HG02763 (cell line): ENCODE data around the gene XBP1.
"Not testable (repeated sequence)": the region's sequence is repeated elsewhere in the genome, so short reads cannot be mapped to it uniquely, and the experiment has no call there.

Experiments
- ATAC-seq: cut with Tn5 transposase; IDR thresholded peaks from one replicate; pipeline ENCODE4 v1.9.1; 2021; ENCODE audit warnings: mild to moderate bottlenecking, moderate library complexity; ENCODE audit not compliant: unreplicated experiment

Gene XBP1

DNA sequence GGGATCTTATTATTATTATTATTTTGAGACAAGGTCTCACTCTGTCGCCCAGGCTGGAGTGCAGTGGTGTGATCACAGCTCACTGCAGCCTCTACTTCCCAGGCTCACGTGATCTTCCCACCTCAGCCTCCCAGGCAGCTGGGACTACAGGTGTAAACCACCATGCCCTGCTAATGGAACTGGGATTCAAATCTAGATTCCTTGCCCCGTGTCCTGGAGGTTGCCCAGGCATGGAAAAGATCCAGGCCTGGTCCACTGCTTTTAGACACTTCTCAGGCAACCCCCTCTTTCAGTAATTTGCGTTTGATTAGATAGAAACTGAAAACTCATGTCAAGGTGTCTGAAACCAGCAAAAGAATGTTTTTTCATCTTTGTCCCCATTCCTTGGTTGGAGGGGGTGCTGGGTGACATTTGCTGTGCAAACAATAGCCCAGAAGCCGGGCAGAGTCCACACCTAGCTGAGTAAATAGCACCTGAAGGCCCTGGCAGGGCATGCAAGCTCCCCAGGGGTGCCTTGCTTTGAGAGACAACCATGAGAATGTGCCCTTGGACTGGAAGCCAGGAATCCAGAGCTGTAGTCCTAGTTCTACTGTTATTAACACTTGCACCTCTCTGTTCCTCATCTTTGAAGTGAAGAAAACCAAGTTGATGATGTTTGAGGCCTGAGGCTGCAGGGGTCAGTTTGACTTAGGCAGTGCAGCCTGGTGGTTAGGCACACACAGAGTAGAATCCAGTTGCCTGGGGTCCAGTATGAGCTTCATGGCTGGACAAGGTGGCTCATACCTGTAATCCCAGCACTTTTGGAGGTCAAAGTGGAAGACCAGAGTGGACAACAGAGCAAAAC is 19.1 kb upstream of the XBP1 start:
- peak; percentile 42 for ATAC-seq

DNA sequence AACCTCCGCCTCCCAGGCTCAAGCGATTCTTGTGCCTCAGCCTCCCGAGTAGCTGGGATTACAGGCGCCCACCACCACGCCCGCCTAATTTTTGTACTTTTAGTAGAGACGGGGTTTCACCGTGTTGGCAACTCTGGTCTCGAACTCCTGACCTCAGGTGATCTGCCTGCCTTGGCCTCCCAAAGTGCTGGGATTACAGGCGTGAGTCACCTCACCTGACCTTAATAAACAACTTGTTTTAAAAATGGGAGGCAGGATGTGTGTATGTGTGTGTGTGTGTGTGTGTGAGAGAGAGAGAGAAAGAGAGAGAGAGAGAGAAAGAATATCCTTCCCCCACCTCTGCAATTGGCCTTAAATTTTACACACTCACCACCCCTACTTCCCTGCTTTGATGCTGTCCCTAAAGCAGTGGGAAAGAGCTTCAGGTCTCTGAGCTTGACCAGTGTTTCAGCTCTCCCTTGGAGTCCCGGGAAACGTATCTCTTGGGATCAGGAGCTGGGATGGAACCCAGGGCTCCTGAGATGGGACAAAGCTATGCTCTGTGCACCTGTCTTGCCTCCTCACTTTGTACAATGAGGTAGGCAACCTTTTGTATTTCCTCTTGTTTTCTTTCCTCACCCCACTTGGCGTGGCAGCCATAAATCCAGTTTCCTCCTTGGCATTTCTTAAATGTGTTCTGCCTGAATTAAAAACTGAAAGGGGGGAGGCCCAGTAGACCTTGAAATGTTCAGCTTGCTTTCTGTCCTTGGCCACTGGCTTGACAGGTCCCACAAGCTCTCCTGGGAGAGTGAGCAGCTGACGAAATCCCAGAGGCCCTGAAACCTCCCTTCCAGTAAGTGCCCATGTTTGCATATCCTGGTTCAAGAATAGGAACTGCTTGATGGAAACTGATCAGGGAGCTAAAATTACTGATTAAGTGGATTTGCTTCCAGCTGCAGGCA is 17.8 kb upstream of the XBP1 start:
- no peak for ATAC-seq

DNA sequence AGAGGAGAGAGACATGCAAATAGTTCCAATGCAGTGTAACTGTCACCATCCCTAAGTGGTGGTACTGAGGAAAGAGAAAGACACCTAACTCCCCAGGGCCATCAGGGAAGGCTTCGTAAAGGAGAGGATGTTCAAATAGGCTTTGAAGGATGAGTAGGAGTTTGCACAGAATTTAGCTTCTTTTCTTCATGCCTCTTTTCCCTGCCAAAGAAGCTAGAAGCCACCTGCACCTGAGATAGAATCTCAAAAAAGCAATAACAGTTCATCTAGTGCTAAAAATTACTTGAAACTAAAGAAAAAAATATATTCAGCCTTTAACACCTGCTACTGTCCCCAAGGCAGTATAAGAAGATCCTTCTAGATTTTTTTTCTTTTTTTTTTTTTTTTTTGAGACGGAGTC is 16.7 kb upstream of the XBP1 start:
- ATAC-seq: no peak

DNA sequence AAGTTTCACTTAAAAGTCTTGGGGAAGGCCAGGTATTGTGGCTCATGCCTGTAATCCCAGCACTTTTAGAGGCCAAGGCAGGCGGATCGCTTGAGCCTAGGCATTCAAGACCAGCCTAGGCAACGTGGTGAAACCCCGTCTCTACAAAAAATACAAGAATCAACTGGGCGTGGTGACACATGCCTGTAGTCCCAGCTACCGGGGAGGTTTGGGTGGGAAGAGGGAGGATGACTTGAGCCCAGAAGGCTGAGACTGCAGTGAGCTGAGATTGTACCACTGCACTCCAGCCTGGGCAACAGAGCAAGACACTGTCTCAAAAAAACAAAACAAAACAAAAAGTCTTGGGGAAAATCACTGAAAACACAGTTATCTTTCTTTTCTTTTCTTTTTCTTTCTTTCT is 15.4 kb upstream of the XBP1 start:
- ATAC-seq: no peak

DNA sequence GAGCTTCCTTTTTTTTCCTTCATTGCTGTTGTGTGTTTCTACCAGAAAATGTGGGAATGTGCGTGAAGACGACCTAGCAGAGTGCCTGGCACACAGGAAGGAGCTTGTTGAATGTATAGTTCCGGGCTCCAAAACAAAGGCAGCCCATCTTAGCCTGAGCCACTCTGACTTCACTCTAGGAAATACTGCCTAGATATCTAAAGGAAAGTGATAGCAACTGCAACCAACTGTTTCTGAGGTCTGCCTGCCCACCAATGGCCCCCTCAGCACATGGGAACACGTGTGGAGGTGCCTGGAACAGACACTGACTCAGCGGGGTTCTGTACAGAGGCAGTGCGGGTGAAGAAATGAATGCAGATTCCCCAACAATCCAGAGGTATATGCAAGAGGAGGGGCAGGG is 14.7 kb upstream of the XBP1 start:
- ATAC-seq: no peak

DNA sequence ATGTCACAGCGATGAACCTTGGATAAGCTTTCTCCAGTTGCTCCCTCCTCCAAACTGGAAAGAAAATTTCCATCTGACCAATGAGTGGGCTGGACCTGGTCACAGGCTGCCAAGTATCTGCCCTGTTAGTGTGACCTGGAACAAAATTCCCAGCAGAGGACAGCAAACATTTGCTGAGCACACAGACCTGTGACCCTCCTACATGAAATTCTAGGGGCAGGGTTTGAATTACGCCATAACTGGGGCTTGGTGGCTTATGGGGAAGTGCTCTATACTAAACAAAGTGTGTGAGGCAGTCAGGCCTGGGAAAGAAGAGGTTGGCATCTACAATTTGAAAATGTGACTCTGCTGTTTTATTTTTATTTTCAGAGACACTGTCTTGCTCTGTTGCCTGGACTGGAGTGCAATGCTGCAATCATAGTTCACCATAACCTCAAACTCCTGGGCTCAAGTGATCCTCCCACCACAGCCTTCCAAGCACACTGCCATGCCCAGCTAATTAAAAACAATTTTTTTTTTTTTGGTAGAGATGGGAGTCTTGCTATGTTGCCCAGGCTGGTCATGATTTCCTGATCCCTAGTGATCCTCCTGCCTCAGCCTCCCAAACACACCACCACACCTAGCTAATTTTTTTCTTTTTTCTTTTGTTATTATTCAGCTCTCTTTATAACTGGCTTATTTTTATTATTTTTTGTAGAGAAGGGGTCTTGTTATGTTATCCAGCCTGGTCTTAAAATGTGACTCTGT is 13.6 kb upstream of the XBP1 start:
- no peak for ATAC-seq

DNA sequence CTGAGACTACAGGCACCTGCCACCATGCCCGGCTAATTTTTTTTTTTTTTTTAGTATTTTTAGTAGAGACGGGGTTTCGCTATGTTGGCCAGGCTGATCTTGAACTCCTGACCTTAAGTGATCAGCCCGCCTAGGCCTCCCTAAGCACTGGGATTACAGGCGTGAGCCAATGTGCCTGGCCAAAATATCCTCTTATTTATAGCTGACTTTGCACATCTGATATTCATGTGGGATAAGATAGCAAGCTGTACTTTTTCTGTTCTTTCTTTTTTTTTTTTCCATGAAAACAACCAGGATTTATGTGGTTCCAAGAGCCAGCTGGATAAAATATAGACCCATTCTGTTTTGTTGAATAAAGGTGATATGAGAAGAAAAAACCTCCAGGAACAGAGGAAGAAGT is 12.1 kb upstream of the XBP1 start:
- no peak for ATAC-seq

DNA sequence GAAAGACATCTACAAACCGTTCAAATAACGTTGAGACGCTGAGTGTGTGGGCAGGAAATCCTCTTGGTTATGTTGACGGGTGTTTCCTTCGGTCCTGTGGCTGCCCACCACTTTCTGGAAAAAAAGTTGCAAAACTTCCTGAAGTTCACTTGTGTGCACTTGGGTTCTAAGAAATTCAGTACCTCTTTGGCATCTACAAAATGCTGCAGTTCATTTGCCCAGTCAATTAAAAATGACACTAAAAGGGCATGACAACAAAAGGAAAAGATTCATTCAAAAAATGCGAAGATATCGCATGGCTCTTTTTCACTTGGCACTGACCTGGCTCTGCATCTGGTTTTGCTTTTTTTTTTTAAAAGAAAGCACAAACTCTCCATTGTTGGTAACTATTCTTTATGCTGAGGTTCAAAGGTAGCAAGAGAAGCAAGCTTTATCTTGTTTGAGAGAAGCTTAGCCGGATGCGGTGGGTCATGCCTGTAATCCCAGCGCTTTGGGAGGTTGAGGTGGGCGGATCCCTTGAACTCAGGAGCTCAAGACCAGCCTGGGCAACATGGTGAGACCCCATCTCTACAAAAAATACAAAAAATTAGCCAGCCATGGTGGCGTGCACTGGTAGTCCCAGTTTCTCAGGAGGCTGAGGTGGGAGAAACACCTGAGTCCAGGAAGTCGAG is 10.6 kb upstream of the XBP1 start:
- ATAC-seq: no peak

DNA sequence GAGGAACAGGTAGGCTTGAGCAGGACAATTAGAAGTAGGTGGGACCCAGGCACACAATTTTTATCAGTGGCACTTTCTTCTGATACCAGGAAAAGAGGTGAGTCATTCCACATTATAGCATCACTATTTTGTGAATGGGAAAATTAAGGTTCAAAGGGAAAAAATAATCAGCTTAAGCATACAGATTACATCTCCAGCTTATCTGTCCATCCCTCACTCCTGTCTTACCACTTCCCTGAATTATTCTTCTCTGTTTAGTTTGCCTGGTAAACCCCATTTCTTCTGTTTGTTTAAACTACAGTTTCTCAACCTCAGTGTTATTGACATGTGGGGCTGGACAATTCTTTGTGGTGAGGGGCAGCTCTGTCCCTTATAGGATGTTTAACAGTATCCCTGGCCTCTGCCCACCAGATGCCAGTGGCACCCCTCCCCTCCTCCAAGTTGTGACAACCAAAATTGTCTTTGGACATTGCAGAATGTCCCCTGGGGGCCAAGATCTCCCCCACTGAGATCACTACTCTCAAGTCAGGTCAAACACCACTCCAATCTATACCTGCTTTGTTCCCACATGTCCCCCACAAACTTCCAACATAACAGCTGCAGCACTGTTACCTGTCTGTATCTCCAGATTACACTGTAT is 8.5 kb upstream of the XBP1 start:
- ATAC-seq: no peak

DNA sequence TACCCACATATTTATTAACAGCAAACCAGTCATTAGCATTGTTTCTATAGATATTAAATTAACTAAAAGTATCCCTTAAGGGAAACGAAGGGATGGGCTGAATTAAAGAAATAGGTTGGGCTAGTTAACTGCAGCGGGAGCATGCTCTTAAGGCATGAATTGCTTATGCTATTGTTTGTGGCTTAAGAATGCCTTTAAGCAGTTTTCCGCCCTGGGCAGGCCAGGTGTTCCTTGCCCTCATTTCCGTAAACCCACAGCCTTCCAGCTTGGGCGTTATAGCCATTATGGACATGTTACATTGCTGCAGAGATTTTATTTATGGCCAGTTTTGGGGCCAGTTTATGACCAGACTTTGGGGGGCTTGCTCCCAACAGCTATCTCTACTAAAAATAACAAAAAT is 5.1 kb upstream of the XBP1 start:
- ATAC-seq: not testable (repeated sequence)

DNA sequence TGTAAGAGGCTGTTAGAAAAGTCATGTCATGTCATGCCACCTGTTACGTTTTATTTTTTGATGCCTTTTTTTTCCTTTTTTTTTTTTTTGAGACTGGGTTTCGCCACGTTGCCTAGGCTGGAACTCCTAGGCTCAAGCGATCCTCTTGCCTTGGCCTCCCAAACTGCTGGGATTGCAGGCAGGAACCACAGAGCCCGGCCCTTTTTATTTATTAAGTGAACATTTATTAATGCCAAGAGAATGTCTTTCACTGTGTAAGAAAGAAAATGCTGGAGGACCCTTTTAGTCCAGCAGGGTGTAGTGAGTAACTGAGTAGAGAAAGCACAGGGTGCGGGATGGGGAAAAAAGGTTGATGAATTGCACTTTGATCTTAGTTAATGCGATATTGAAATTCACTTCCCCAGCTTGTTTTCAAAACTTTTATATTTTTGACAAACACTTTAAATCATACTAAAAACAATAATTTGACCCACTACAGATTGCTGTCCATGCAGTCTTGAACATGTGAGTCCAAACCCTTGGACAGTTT is 2.3 kb upstream of the XBP1 start:
- ATAC-seq: no peak

DNA sequence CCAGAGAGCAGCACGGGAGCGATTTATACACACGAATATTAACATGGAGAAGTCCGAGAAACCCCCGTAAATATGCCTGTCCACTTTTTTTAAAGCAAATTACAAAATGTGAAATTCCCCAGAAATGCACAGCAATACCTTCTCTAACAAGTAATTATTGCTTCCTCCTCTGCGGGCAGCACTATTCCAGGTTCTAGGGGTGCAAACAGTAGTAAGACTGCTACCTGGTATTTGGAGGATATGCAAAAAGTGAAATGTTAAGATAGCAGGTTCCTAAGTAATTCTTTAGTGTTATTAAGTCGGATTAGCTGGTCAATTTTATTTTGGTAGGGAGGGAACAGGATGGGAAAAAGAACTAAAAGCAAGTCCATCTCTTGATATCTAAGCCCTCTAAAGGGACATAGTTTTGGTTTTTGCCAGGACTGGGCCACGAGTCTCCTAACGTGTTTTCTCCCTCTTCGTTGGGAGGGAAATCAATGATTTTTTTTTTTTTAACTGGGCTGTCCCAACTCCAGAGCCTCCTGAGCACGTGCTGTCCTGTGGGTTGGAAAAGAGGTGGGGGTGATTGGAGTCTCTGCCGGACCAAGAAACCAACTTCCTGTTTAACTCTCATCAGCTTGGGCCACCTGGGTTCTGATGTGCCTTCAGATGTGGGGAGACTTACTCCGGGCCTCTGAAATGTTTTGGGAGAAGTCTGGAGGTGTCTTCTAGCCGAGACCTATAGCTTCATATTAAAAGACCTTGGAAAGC is 1.7 kb upstream of the XBP1 start:
- no peak for ATAC-seq

DNA sequence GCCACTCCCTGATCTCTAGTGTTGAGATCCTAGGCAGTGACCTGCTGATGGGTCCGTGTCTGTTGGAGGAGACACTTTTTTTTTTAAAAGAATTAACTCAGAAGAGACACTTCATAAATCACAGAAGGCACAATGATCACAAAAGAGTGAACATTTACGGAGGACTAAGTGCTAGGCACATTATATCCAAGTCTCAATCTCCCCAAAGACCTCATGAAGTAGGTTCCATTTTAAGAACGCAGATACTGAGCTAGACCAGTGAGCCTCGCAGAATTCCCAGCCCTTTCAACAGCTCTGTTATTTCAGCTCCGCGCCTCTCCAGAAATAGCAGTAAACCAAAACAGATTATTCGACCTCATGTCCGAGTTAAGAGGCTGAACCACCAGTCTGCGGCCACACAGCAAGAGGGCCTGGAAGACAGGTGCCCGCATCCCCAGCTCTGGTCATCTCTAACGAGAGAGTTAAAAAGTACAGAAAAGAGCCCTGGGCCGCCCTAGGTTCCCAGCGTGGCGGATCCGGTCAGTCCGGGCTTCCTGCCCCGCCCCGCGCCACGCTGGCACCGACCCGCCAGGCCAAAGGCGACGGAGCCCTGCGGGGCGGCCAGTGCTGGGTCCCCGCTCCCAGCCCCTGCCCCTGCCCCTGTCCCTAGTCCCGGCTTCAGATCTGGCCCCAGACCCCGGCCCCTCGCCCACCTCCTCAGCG is 612 bp downstream of the XBP1 start:
- ATAC-seq: peak; percentile 21

DNA sequence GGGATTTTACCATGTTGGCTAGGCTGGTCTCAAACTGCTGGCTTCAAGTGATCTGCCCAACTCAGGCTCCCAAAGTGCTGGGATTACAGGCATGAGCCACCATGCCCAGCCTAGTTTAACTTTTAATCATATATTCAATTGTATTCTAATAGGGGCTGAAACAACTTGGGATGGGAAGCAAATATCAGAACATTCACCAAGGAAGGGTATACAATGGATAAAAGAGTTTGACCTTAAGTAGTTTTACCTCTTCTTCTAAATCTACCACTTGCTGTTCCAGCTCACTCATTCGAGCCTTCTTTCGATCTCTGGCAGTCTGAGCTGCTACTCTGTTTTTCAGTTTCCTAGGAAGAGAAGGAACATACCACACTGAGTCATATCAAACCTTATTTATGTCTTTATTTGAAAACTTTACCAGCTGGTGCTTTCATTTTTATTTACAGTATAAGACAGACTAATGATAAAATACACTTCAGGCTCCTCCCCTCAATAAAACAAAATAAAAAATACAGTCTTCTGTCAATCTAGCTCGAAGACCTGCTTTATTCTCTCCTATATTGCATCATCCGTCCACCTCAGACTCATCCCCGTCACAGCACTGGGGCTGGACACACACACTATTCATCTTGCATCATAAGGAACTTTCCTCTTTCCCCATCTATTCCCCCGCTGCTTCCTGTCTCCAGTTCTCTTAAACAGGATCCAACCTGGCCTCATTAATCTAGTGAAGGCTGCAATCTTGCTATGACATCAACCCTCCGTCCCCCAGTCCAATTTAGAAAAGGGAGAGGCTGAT is 1.4 kb downstream of the XBP1 start:
- ATAC-seq: no peak

DNA sequence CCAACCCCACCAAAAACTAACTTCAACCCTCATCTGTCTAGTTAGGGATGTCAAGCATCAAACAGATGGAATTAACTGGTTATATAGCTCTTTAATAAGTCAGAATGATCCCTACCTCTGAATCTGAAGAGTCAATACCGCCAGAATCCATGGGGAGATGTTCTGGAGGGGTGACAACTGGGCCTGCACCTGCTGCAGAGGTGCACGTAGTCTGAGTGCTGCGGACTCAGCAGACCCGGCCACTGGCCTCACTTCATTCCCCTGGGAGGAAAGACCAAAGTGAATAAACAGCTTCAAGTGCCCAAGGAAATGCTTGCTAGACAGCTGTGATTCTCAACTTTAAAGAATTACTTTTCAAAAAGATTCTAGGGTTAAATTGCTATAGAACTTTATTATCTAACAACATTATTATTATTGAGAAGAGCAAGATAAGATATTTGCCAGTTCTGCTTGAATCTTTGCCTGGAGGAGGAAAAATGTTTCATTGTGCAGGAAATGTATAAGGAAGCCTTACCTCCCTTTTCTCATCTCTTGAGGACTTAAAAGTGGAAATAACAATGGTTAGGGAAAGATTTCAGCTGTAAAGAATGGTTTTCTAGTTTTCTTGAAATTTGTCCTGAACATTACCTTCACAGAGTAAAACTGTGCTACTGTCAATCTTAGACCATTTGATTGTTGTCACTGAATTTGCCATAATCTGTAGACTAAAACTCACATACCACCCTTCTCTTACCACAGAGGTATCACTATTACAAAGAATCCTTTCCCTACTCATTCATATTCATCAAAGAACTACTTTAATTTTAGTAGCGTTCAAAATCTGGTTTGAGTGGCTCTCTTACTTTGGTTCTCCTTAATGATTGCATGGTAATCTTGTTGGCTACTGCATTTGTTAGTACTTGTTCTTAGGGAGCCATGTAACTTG is 4.2 kb downstream of the XBP1 start:
- ATAC-seq: no peak

DNA sequence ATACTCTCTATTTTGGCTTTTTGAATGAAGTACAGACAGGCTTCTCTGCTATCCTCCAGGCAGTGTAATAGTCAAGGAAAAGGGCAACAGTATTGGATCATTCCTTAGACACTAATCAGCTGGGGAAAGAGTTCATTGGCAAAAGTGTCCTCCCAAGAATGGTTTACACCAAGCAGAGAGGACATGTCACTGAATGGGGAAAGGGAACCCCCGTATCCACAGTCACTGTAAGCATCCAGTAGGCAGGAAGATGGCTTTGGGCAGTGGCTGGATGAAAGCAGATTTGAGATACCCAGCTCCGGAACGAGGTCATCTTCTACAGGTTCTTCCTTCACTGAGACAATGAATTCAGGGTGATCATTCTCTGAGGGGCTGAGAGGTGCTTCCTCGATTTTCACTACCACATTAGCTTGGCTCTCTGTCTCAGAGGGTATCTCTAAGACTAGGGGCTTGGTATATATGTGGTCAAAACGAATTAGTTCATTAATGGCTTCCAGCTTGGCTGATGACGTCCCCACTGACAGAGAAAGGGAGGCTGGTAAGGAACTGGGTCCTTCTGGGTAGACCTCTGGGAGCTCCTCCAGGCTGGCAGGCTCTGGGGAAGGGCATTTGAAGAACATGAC is 5.2 kb downstream of the XBP1 start:
- no peak for ATAC-seq
